Astrocyte (in vitro differentiated cells and primary cell): ENCODE data around the gene RGS8. TPM values are rescaled to one million over a fixed set of nuclear protein-coding genes. Genes with fewer than 3 reads are reported as not detected.

Source experiments
- DNase-seq: peaks from one replicate; pipeline ENCODE4 v3.0.0-alpha.2; 2010; ENCODE audit warnings: low read depth
- FAIRE-seq: peaks from 2 replicates; lab custom pipeline; 2011; peaks lifted over from hg19 to GRCh38; lab: Jason Lieb, UNC
- H2AFZ ChIP-seq: 2 replicates; pipeline ENCODE4 v1.6.0; 2012; ENCODE audit warnings: low read depth, low read length, inconsistent platforms
- H3K27ac ChIP-seq: 2 replicates; pipeline ENCODE4 v1.5.1; 2011; ENCODE audit warnings: low read depth, low read length, inconsistent platforms
- H3K27me3 ChIP-seq: 2 replicates; pipeline ENCODE4 v1.6.0; 2011; ENCODE audit warnings: low read length, inconsistent platforms; ENCODE audit not compliant: insufficient read depth
- H3K36me3 ChIP-seq: 2 replicates; pipeline ENCODE4 v1.5.1; 2011; ENCODE audit warnings: low read length, inconsistent platforms; ENCODE audit not compliant: insufficient read depth
- H3K4me1 ChIP-seq: 2 replicates; pipeline ENCODE4 v1.5.1; 2011; ENCODE audit warnings: low read length, inconsistent platforms; ENCODE audit not compliant: insufficient read depth
- H3K4me2 ChIP-seq: 2 replicates; pipeline ENCODE4 v1.6.0; 2012; ENCODE audit warnings: low read length, inconsistent platforms
- H3K4me3 ChIP-seq: 2 replicates; pipeline ENCODE4 v1.5.1; 2011; ENCODE audit warnings: low read depth, mild to moderate bottlenecking, low read length, inconsistent platforms; ENCODE audit not compliant: insufficient read depth
- H3K79me2 ChIP-seq: 2 replicates; pipeline ENCODE4 v1.6.0; 2012; ENCODE audit warnings: mild to moderate bottlenecking, low read length, inconsistent platforms; ENCODE audit not compliant: insufficient read depth
- H3K9ac ChIP-seq: 2 replicates; pipeline ENCODE4 v1.6.0; 2012; ENCODE audit warnings: mild to moderate bottlenecking, low read length, inconsistent platforms
- H3K9me3 ChIP-seq: 2 replicates; pipeline ENCODE4 v1.5.1; 2012; ENCODE audit warnings: low read depth, mild to moderate bottlenecking, low read length, inconsistent platforms; ENCODE audit not compliant: insufficient read depth
- H4K20me1 ChIP-seq: 2 replicates; pipeline ENCODE4 v1.6.0; 2012; ENCODE audit warnings: low read length, inconsistent platforms; ENCODE audit not compliant: insufficient read depth
- H3K27ac Mint-ChIP-seq: one replicate; pipeline ENCODE4 v1.8.0; 2021; ENCODE audit warnings: mild to moderate bottlenecking, mixed read lengths; ENCODE audit not compliant: unreplicated experiment
- H3K27me3 Mint-ChIP-seq: one replicate; pipeline ENCODE4 v1.8.0; 2021; ENCODE audit warnings: low read depth, mixed read lengths; ENCODE audit not compliant: unreplicated experiment
- H3K36me3 Mint-ChIP-seq: one replicate; pipeline ENCODE4 v1.8.0; 2021; ENCODE audit warnings: low read depth, mixed read lengths; ENCODE audit not compliant: unreplicated experiment
- H3K4me1 Mint-ChIP-seq: one replicate; pipeline ENCODE4 v1.8.0; 2021; ENCODE audit warnings: low read depth, mixed read lengths; ENCODE audit not compliant: unreplicated experiment
- H3K4me3 Mint-ChIP-seq: one replicate; pipeline ENCODE4 v1.8.0; 2021; ENCODE audit warnings: mild to moderate bottlenecking, moderate library complexity, mixed read lengths; ENCODE audit not compliant: unreplicated experiment
- H3K9me3 Mint-ChIP-seq: one replicate; pipeline ENCODE4 v1.8.0; 2021; ENCODE audit warnings: mild to moderate bottlenecking, mixed read lengths; ENCODE audit not compliant: unreplicated experiment
- CTCF ChIP-seq: IDR thresholded peaks from 2 replicates; pipeline ENCODE4 v1.5.1; 2011; ENCODE audit warnings: low read depth, mild to moderate bottlenecking, inconsistent platforms, low read length, moderate library complexity; ENCODE audit not compliant: insufficient read depth
- EZH2 ChIP-seq: IDR thresholded peaks from 2 replicates; pipeline ENCODE4 v1.6.1; 2012; ENCODE audit warnings: mild to moderate bottlenecking, low read length, inconsistent platforms; ENCODE audit not compliant: insufficient read depth
- total RNA-seq: library from RNA; stranded (reverse); gene quantifications from 2 replicates; pipeline ENCODE4 v1.2.1, GENCODE V29; 2021

Gene RGS8
- total RNA-seq, 1 donor from 2014 or later = 0.09 TPM

- H3K36me3 Mint-ChIP-seq = no peaks in the 10 kb centered on the region
- peaks cover 6% of the 10 kb centered on the region for H3K4me1 Mint-ChIP-seq
- Histone ChIP-seq H3K36me3 (no peaks in the 10 kb centered on the region), H3K9ac (no peak overlapping the region), H3K4me2 (no peak overlapping the region), H2AFZ (no peak overlapping the region), H3K4me1 (no peaks in the 10 kb centered on the region), H3K27me3 (peaks cover 3% of the 10 kb centered on the region), H4K20me1 (no peaks in the 10 kb centered on the region), H3K27ac (no peak overlapping the region), H3K4me3 (no peak overlapping the region), H3K79me2 (no peaks in the 10 kb centered on the region), H3K9me3 (no peaks in the 10 kb centered on the region)
- DNase-seq (no peak), FAIRE-seq (no peak)
- peaks cover 3% of the 10 kb centered on the region for H3K9me3 Mint-ChIP-seq
- H3K27ac Mint-ChIP-seq = no peak overlapping the region
- H3K27me3 Mint-ChIP-seq = peaks cover 9% of the 10 kb centered on the region
- TF ChIP-seq EZH2 (no peak), CTCF (no peak)
- no peak overlapping the region for H3K4me3 Mint-ChIP-seq
These were observed 48.5 kb downstream of the RGS8 start for GRCh38 chr1:182635871-182636270.

Other genes with a start within 250 kb of the RGS8 start
- not detected in 2 replicates for gene RGSL1, start 234.4 kb downstream of the RGS8 start, total RNA-seq
- 1.8 and 2.5 TPM in 2 replicates for gene RNASEL, start 95.3 kb downstream of the RGS8 start, total RNA-seq
- gene RGS16, start 80.2 kb downstream of the RGS8 start, total RNA-seq = 4.3 and 5.7 TPM in 2 replicates
- gene NPL, start 105.2 kb upstream of the RGS8 start, total RNA-seq = 3.3 TPM in 2 replicates
- 156 and 169 TPM in 2 replicates for gene DHX9, start 154.8 kb upstream of the RGS8 start, total RNA-seq